A673 (cell line): ENCODE data around the gene DNAH5. TPM values are rescaled to one million over a fixed set of nuclear protein-coding genes. Genes with fewer than 3 reads are reported as not detected.

ENCODE experiments used
- BruUV-seq: library from RNA; stranded (reverse); fragments of 400-500 nt; replicated peaks from 2 replicates; lab custom pipeline; 2021; lab: Mats Ljungman, UMichigan
- CTCF ChIA-PET: fragments of 300-600 bp; sonication (Branson Sonifier 250); formaldehyde crosslinking; loops from one replicate; lab custom pipeline; 2022; ENCODE audit warnings: antibody characterized with exemption; lab: Charles Lee
- POLR2A ChIA-PET: fragments of 300-600 bp; sonication (Branson Sonifier 250); formaldehyde crosslinking; loops from one replicate; lab custom pipeline; 2022; ENCODE audit warnings: antibody characterized with exemption; ENCODE audit not compliant: low non-redundant PET; lab: Charles Lee
- DNase-seq: peaks from one replicate; pipeline ENCODE4 v3.0.0-alpha.2; 2015; ENCODE audit warnings: low spot score
- H3K27ac ChIP-seq: fragments of 200-600 bp; sonication (generic); 2 replicates; pipeline ENCODE4 v1.5.1; 2016; ENCODE audit warnings: mixed run types, low read depth, mild to moderate bottlenecking, mixed read lengths, antibody characterized with exemption, low read length; ENCODE audit not compliant: poor library complexity, severe bottlenecking
- H3K27me3 ChIP-seq: fragments of 200-600 bp; sonication (generic); replicated peaks from 2 replicates; pipeline ENCODE4 v1.6.1; 2017; ENCODE audit warnings: mixed run types, low read depth, mild to moderate bottlenecking, mixed read lengths, antibody characterized with exemption, low read length; ENCODE audit not compliant: insufficient read depth, poor library complexity
- H3K36me3 ChIP-seq: fragments of 200-600 bp; sonication (generic); 2 replicates; pipeline ENCODE4 v1.6.1; 2016; ENCODE audit warnings: mixed run types, mild to moderate bottlenecking, mixed read lengths, antibody characterized with exemption, low read length; ENCODE audit not compliant: insufficient read depth, poor library complexity, severe bottlenecking
- H3K4me1 ChIP-seq: fragments of 200-600 bp; sonication (generic); 2 replicates; pipeline ENCODE4 v1.6.1; 2017; ENCODE audit warnings: mixed run types, mild to moderate bottlenecking, mixed read lengths, antibody characterized with exemption, low read length; ENCODE audit not compliant: insufficient read depth, poor library complexity, severe bottlenecking
- H3K4me3 ChIP-seq: fragments of 200-600 bp; sonication (generic); 2 replicates; pipeline ENCODE4 v1.5.1; 2016; ENCODE audit warnings: low read depth, mixed run types, mild to moderate bottlenecking, mixed read lengths, low read length; ENCODE audit not compliant: poor library complexity, severe bottlenecking
- H3K9me3 ChIP-seq: fragments of 200-600 bp; sonication (generic); 2 replicates; pipeline ENCODE4 v1.6.1; 2016; ENCODE audit warnings: mixed run types, low read depth, mild to moderate bottlenecking, mixed read lengths, antibody characterized with exemption, low read length; ENCODE audit not compliant: poor library complexity, severe bottlenecking
- EZH2 ChIP-seq: fragments of 200-600 bp; sonication (generic); IDR thresholded peaks from 2 replicates; pipeline ENCODE4 v1.6.1; 2017; ENCODE audit warnings: borderline replicate concordance, low read depth, mild to moderate bottlenecking, mixed read lengths, antibody characterized with exemption, low read length; ENCODE audit not compliant: poor library complexity, severe bottlenecking
- intact Hi-C: fragments of 100-400 bp; cut with micrococcal nuclease; formaldehyde crosslinking; loops from one replicate; pipeline ENCODE4 v1.10.0; 2022; ENCODE audit not compliant: unreplicated experiment
- total RNA-seq: library from RNA; stranded (reverse); gene quantifications from 2 replicates; pipeline ENCODE4 v1.2.3, GENCODE V29; 2021
- TF ChIP-seq, protein P1 (sequence below): fragments of 300-800, 200-600 bp; sonication (generic); conservative IDR thresholded peaks from 2 replicates; pipeline ENCODE4 v1.5.1; 2017; ENCODE audit warnings: low read depth, mild to moderate bottlenecking, antibody characterized with exemption, low read length, moderate library complexity, mixed read lengths

Gene DNAH5
- total RNA-seq, 1 experiment from 2014 or later = not detected

DNA sequence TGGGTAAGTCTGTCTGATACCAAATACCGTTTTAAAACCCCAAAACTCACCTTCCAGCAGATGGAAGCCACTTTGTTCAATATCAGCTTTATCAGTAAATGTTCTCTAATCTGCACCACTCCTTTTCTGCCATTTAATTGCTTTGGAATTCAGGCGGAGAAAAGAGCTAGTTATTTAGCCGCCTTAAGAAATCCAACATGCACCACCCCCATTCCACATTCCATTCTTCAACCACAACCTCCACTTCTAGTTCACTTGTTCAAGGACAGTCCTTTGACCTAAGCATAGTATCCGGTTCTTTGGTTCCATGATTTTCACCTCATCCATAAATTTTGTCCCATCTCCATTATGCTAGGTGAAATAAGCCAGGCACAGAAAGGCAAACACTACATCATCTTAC, 240.1 kb downstream of the DNAH5 start:
- intact Hi-C loops = no loop called here
- Histone ChIP-seq H3K27me3 (peaks cover 8% of the 10 kb centered on the region), H3K27ac (no peak overlapping the region), H3K4me3 (no peak overlapping the region), H3K36me3 (no peaks in the 10 kb centered on the region), H3K4me1 (no peaks in the 10 kb centered on the region), H3K9me3 (no peaks in the 10 kb centered on the region)
- no TSS peak for BruUV-seq
- TF ChIP-seq, protein P1, sequence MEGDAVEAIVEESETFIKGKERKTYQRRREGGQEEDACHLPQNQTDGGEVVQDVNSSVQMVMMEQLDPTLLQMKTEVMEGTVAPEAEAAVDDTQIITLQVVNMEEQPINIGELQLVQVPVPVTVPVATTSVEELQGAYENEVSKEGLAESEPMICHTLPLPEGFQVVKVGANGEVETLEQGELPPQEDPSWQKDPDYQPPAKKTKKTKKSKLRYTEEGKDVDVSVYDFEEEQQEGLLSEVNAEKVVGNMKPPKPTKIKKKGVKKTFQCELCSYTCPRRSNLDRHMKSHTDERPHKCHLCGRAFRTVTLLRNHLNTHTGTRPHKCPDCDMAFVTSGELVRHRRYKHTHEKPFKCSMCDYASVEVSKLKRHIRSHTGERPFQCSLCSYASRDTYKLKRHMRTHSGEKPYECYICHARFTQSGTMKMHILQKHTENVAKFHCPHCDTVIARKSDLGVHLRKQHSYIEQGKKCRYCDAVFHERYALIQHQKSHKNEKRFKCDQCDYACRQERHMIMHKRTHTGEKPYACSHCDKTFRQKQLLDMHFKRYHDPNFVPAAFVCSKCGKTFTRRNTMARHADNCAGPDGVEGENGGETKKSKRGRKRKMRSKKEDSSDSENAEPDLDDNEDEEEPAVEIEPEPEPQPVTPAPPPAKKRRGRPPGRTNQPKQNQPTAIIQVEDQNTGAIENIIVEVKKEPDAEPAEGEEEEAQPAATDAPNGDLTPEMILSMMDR = no peak
- no peak for TF ChIP-seq EZH2
- DNase-seq = no peak
- ChIA-PET POLR2A (no interaction called here), CTCF (no interaction called here)

DNA sequence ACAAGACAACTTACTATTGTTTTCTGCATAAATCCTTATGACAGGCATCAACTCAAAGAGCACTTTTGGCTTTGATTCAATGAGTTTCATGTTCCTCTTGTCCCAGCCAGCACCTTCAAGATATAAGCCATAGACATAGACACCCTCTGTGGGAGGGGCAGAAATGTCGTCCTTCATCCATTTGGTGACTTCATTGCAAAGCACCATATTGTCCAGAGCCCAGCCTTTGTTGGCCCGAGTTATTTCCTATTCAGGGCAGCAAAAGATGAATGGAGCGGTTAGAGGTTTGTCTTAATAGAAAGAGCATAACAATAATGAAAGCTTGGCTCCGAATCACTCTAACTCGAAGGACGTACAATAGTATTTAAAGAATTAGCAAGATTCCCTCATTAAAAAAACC, 243.9 kb downstream of the DNAH5 start:
- Histone ChIP-seq H3K4me1 (no peaks in the 10 kb centered on the region), H3K4me3 (no peak overlapping the region), H3K27ac (no peak overlapping the region), H3K27me3 (peaks cover 8% of the 10 kb centered on the region), H3K9me3 (no peaks in the 10 kb centered on the region), H3K36me3 (no peaks in the 10 kb centered on the region)
- TF ChIP-seq, protein P1 = no peak
- TF ChIP-seq EZH2 = no peak
- ChIA-PET CTCF (no interaction called here), POLR2A (no interaction called here)
- BruUV-seq = no TSS peak
- intact Hi-C loops = no loop called here
- no peak for DNase-seq

DNA sequence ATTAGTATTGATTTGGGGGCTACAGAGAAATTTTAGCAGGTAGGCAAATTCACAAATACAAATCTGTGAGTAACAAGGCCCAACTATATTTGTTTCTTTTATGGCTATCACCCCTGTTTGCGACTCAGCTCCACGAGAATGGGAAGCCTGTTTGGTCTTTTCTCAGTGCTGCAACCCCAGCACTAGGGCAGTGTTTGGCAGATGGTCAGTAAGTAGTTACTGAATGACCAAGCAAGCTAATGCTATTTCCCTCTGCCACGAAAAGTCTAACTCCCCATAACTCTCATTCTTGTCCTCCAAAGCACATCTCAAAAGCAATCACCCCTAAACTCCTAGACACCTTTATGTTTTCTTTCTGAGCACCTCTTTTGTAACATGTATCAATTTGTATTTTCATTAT, 245.6 kb downstream of the DNAH5 start:
- Histone ChIP-seq H3K4me1 (no peaks in the 10 kb centered on the region), H3K9me3 (no peaks in the 10 kb centered on the region), H3K27ac (no peak overlapping the region), H3K36me3 (no peaks in the 10 kb centered on the region), H3K4me3 (no peak overlapping the region), H3K27me3 (peaks cover 8% of the 10 kb centered on the region)
- intact Hi-C loops = no loop called here
- BruUV-seq = no TSS peak
- CTCF ChIA-PET = no interaction called here
- POLR2A ChIA-PET = no interaction called here
- TF ChIP-seq, protein P1 = no peak
- no peak for TF ChIP-seq EZH2
- no peak for DNase-seq
